ENCODE data around the gene TMEM175. TPM values are rescaled to one million over a fixed set of nuclear protein-coding genes. Genes with fewer than 3 reads are reported as not detected.
A peak's percentile ranks its signal among the peaks of the same experiment; 100 is the strongest.

The TMEM175 gene
- total and polyA plus RNA-seq, 2 of the 13 experiments (the other 11 are each of a cell fraction or from before 2014, with no cell fraction given): 5.1 to 9.9 TPM

DNA sequence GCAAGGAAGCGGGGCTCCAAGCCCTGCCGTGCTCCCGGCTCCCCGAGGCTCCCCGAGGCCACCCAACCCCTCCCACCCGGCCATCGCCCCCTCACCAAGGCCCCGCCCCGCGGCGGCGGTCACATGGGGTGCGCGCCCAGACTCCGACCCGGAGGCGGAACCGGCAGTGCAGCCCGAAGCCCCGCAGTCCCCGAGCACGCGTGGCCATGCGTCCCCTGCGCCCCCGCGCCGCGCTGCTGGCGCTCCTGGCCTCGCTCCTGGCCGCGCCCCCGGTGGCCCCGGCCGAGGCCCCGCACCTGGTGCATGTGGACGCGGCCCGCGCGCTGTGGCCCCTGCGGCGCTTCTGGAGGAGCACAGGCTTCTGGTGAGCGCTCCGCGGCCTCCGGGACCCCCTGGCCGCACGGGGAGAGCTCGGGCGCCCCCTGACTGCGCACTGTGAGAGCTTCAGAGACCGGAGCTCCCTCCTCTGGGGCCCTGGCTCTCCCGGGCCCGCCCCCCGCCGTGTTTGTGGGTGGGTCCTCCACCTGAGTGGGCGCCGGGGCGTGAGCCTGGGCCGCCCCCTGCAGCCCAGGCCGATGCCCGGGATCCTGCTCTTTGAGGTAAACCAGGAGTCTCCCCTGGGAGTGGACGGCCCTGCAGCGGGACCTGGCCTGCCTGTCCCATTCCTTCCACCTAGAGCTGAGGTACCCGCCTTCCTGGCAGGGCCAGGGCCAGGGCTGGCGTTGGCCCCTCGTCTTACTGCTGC lies 54.8 kb downstream of the TMEM175 start, which contains the start of gene IDUA (continued):
- no peak; the same call in 1 of the 2 replicates for TF ChIP-seq IKZF5 (CRISPR knock-in tag; IDR thresholded peaks at IDR 0.05)
- TF ChIP-seq RBFOX2 (IDR thresholded peaks at IDR 0.05; ENCODE audit: low read depth, low read length): peak; percentile 75
- peak; percentile 69; the same call in 1 of the 2 replicates for TF ChIP-seq ZNF549 (CRISPR knock-in tag; IDR thresholded peaks at IDR 0.05)
- TF ChIP-seq POLR2A (IDR thresholded peaks at IDR 0.05; ENCODE audit: insufficient read depth in 1 of 2, low read depth in 2 of 2, low read length in 2 of 2): peak in 1 of 2 experiments; percentile 37; a peak in 2 of 4 replicates
- TF ChIP-seq ZNF772 (CRISPR knock-in tag; IDR thresholded peaks at IDR 0.05): no peak; the same call in 1 of the 2 replicates
- TF ChIP-seq, protein P1, sequence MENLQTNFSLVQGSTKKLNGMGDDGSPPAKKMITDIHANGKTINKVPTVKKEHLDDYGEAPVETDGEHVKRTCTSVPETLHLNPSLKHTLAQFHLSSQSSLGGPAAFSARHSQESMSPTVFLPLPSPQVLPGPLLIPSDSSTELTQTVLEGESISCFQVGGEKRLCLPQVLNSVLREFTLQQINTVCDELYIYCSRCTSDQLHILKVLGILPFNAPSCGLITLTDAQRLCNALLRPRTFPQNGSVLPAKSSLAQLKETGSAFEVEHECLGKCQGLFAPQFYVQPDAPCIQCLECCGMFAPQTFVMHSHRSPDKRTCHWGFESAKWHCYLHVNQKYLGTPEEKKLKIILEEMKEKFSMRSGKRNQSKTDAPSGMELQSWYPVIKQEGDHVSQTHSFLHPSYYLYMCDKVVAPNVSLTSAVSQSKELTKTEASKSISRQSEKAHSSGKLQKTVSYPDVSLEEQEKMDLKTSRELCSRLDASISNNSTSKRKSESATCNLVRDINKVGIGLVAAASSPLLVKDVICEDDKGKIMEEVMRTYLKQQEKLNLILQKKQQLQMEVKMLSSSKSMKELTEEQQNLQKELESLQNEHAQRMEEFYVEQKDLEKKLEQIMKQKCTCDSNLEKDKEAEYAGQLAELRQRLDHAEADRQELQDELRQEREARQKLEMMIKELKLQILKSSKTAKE (CRISPR knock-in tag; IDR thresholded peaks at IDR 0.05; ENCODE audit: borderline replicate concordance): no peak
- no peak for TF ChIP-seq REST (IDR thresholded peaks at IDR 0.05; ENCODE audit: borderline replicate concordance in 1 of 2, low read depth in 1 of 2, low read length in 2 of 2)
- no peak for TF ChIP-seq NFE2 (CRISPR knock-in tag; IDR thresholded peaks at IDR 0.05)
- TF ChIP-seq FOSL1 (CRISPR knock-in tag; IDR thresholded peaks at IDR 0.05; ENCODE audit: borderline replicate concordance): no peak; the same call in 1 of the 2 replicates
- peak; percentile 100 for TF ChIP-seq AGO1 (IDR thresholded peaks at IDR 0.05; ENCODE audit: low read depth, low read length, poor library complexity, severe bottlenecking)
- TF ChIP-seq PRDM10 (CRISPR knock-in tag; IDR thresholded peaks at IDR 0.05; ENCODE audit: low read depth): 0 out of 2 replicates have a peak, but pooled peaks have one; percentile 20
- 0 out of 2 replicates have a peak, but pooled peaks have one; percentile 40 for TF ChIP-seq MXD4 (CRISPR knock-in tag; IDR thresholded peaks at IDR 0.05)
- peak; percentile 0; the same call in 1 of the 2 replicates for TF ChIP-seq FOXA3 (CRISPR knock-in tag; IDR thresholded peaks at IDR 0.05)
- peak; percentile 83; the same call in 1 of the 2 replicates for TF ChIP-seq THAP8 (CRISPR knock-in tag; IDR thresholded peaks at IDR 0.05; ENCODE audit: borderline replicate concordance)

All from HepG2 (cell line).